Measurements from ENCODE around the gene TNFSF4.
"Not testable (repeated sequence)": the region's sequence is repeated elsewhere in the genome, so short reads cannot be mapped to it uniquely, and the experiment has no call there.

TNFSF4 gene, protein sequence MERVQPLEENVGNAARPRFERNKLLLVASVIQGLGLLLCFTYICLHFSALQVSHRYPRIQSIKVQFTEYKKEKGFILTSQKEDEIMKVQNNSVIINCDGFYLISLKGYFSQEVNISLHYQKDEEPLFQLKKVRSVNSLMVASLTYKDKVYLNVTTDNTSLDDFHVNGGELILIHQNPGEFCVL

DNA sequence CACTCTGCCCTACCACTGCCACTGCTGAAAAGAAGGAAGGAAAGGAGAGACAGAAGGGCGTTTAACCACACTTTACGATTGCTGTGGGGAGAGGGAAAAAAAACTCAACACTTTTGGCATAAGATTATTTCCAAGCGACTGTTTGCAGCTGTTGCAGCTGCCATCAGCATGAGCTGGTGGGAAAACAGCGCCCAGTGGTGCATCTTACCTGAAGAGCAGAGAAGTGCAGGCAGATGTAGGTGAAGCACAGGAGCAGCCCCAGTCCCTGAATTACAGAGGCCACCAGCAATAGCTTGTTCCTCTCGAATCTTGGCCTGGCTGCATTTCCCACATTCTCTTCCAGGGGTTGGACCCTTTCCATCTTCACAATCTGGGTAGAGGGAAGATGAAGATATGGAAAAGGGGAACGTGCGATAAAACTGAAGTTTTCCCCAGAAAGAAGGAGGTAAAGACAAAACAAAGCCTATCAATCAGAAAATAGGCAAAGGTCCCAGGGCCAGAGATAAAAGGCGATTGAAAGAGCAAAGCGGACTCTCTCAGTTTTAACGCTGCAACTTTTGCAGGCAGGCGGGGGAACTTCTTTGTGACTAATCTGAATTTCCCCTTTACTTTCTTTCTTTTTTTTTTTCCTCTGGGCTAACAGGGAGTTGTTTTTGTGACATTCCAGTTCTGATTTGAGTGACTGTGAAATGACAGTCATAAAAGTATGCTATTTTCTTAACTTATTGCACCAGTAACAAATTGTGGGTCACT, at the start of gene TNFSF4:
TNFSF4 (minus strand) TSS at position 516 of the 753 bp plus-strand sequence; CDS start at position 361, 155 bp downstream.
- DNase-seq (ENCODE audit: low spot score), result no peak

DNA sequence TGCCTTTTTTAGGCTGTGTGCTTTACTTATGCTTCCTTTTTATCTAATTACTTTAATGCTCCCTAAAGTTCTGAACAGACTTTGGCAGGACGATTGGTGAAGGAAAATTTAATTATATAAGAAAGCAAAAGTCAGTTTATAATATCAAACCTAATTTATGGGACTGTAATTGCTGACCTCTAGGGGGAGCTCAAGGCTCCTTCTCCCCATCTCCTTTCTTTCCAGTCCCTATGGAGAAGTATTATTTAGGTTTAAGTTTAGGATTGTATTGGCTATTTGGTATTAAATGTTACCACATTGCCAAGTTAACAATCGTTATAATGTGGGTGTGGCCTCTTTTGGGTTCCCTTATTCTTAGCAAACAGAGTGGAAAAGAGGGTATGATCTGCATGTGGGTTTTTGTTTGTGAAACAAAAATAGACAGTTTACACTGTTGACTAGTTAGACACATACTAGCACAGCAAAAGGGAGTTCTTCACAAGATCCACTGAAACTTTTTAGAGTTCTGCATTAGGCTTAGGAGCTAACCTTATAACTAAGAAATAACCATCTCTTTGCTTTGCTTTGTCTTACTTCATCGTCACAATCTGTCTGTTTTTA, 48.2 kb upstream of the TNFSF4 start:
- DNase-seq (ENCODE audit: low spot score), result no peak

DNA sequence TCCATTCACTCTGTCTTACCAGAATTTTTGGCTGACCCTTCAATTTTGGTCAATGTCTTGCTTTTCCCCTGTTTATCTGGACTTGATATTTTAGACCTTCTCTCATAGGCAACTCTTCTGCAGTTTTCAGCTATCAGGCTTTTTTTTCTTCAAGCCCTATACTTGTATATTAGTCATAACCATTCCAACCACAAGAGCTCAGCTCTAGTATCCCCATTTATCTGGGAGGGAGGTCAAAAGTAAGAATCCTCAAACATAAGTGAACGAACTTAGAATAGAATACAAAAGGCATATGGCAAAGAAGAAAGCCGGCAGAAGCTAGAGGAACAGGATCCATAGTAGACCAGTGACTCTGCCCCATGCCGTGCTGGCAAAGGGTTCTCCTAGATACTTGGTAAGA, 45.9 kb upstream of the TNFSF4 start:
- DNase-seq (ENCODE audit: low spot score), result no peak

DNA sequence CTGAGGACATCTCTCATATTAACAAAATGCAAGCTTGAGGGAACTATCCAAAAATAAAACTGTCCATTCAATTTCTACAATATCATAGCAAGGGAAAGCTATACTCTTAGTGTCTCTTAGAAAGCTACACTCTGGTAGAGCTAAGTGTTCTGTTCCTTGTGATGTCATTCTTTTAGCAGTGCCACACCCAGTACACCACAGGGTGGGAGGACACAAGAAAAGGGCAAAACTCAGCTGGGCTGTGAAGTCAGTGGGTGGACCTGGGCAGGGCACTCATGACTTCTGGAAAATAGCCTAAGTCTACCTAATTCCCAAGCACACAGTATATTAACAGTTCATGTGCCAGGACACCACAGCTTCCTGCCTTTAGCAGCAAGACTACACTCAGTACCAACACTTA, 42.2 kb upstream of the TNFSF4 start:
- no peak for DNase-seq (ENCODE audit: low spot score)

DNA sequence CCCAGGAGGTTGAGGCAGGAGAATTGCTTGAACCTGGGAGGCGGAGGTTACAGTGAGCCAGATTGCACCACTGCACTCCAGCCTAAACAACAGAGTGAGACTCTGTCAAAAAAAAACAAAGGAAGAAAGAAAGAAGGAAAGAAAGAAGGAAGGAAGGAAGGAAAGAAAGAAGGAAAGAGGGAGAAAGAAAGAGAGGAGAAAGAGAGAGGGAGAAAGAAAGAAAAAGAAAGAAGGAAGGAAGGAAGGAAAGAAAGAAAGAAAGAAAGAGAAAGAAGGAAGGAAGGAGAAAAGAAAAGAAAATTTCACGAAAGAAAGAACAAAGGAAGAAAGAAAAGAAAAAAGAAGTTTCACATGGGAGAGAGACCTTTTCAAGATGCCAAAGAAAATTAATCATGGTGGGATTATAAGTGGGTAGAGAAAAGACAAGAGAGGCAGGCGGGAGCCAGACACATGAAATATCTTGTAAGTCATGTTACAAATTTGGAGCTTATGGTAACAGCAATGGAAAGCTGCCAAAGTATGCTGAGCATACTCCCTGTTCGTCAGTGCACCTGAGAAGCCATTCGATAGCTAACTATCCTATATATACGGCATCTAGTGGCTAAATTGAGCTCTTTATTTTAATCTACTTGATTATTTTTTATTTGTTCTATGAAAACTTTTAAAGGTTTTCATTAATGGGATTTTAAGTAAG, 41.3 kb upstream of the TNFSF4 start:
- no peak for DNase-seq (ENCODE audit: low spot score)

DNA sequence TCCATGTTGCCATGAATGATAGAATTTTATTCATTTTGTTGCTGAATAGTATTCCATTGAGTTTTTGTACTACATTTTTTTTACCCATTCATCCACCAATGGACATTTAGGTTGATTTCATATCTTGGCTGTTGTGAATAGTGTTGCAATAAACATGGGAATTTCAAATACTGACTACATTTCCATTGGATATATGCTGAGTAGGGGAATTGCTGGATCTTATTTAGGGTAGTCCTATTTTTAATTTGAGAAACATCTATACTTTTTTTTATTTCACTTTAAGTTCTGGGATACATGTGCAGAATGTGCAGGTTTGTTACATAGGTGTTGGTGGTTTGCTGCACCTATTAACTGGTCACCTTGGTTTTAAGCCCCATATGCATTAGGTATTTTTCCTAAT, 38.8 kb upstream of the TNFSF4 start:
- no peak for DNase-seq (ENCODE audit: low spot score)

DNA sequence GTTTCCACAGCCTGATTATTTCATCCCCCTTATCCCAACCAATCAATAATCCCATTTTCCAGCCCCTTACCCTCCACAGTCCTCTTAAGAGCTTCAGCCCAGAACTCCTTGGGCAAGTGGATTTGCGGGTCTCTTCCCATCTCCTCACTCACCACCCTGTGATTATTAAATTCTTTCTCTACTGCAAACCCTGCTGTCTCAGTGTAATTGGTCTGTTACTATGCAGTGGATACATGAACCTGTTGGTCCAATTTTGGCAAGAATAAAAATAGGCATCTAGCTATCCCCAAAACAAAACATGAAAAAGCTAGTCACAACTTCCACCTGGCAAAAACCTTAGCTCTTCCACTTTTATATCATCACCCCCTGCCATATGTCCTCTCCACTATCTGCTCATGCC, 36.2 kb upstream of the TNFSF4 start:
- no peak for DNase-seq (ENCODE audit: low spot score)

DNA sequence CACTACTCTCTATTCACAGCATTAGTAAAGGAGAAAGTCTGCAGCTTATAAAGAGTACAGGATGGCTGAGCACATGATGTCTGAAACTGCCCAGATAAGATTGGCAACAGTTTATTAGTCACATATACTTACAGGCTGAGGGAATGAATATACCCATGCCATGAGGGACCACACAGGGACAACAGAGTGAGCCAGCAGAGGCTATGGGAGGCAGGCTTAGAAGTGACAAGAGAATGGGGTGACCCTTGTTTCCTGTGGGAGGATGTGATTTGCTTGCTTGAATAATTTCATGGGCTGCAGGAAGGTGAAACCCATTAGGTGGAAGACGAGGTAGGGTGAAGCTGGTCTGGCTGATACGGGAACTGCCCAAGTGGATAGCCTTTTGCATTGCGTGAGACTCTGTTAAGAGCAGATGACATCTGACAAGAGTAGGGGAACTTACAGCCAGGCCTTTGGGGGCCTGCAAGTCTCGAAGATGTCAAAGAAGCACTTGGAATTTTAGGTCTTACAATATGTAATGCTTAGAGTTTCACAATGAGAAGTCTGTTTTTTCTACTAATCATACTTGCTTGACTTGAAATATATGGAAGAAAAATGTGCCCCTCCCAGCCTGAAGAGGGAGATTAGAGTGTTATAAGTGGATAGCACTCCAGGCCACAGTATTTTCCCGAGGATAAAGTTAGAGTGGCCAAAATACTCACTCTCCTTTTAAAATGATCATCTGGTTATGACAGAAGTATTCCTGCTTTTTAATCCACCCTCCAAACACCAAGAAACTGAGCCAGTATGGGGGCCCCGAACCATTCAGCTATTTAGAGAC, 34.6 kb upstream of the TNFSF4 start:
- no peak for DNase-seq (ENCODE audit: low spot score)

DNA sequence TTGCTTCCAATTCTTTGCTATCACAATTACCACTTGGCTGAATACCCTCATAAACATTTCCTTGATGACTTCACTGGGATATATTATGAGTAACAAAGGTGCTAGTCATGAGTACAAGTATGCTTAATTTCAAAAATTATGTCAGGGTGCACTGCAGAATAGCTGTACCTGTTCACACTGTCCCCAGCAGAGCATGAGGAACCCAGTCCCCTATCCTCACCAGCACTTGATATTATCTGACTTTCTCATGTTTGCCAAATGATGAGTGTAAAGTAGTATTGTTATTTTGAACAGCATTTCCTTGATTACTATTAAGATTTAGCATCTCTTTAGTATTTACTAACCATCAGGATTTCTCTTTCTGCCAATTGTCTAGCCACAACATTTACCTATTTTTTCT, 33.5 kb upstream of the TNFSF4 start:
- DNase-seq (ENCODE audit: low spot score), result no peak

DNA sequence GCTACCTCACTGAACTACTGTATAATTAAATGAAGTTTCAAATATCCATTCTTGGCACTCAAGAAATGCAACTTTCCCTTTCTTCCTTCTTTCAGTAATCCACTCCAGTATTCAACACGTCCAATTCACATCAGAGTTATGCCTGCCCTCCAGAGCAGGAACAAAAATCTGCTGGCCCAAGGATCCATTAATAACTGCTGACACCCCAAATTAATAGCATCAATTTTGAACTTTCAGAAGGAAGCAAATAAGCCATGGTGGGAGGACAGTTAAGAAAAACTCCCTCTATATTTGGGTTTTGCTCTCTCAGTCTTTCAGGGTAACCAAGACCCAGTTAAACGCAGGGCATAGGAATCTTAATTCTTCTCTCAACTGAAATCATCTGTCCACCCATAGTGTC, 31.9 kb upstream of the TNFSF4 start:
- no peak for DNase-seq (ENCODE audit: low spot score)

DNA sequence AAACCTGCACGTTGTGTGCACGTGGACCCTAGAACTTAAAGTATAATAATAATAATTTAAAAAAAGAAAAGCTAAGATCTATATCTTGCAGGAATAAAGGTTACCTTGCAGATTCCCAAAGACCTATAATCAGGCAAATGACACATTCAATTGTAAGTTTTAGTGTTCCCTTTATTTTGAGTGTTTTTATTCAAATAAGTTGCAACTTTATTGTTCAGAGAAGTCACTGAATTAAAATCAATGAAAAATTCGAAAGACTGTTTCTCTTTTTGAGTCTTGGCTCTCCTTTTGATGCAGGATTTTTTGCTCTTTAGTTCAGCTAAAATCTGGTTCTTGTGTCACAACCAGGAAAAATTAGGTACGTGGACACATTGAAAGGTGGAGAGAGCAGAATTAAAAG, 27.8 kb upstream of the TNFSF4 start:
- DNase-seq (ENCODE audit: low spot score), result no peak

DNA sequence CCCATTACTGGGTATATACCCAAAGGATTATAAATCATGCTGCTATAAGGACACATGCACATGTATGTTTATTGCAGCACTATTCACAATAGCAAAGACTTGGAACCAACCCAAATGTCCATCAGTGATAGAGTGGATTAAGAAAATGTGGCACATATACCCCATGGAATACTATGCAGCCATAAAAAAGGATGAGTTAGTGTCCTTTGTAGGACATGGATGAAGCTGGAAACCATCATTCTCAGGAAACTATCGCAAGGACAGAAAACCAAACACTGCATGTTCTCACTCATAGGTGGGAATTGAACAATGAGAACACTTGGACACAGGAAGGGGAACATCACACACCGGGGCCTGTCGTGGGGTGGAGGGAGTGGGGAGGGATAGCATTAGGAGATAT, 27.3 kb upstream of the TNFSF4 start:
- DNase-seq (ENCODE audit: low spot score), result not testable (repeated sequence)

DNA sequence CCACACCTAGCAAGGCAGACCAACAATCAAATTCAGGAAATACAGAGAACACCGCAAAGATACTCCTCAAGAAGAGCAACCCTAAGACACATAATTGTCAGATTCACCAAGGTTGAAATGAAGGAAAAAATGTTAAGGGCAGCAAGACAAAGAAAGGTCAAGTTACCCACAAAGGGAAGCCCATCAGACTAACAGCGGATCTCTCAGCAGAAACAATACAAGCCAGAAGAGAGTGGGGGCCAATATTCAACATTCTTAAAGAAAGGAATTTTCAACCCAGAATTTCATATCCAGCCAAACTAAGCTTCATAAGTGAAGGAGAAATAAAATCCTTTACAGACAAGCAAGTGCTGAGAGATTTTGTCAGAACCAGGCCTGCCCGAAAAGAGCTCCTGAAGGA, 21.9 kb upstream of the TNFSF4 start:
- DNase-seq (ENCODE audit: low spot score), result not testable (repeated sequence)

DNA sequence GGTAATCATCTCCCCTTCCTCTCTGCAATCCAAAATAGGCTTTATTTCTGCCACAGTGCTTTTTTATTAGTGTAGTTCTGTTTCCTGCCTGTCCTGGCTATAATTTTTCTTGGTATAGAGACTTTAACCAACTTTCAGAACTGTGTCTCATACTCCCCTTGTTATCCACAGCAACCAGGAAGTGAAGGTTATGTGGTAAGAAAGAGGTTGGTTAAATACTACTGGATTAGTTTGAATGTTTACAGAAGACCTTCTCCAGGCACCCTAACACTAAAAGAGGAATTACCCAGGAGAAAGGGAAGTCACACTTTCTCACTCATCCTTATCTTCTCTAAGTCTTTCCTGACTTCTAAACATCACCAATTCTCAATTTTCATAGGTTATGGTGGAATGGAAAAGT, 17.8 kb upstream of the TNFSF4 start:
- no peak for DNase-seq (ENCODE audit: low spot score)

DNA sequence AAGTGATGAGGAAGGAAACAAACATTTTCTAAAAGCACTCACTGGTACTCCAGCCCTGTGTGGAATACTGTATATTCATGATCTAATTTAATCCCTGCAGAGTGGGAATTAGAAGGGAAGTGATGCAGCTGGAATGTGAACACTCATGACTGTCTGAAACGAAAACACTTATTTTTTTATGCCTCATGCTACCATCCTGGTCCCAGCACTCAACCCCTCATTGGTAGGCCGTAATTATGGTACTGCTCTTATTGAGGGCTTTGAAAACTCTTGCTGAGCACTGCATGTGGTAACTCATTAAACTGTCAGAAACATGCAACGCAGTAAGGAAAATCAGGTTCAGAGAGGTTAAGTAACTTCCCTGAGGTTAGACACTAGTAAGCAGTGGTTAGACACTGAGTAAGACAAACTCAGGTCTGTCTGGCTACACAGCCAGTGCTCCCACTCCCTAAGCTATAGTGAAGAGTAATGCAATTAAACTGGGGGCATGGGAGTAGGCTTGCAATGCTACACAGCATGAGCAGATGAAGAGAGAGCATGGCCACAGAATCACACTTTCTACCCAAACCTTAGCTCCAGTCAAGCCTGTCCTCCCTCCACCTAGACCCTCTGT, 17.3 kb upstream of the TNFSF4 start:
- DNase-seq (ENCODE audit: low spot score), result no peak

DNA sequence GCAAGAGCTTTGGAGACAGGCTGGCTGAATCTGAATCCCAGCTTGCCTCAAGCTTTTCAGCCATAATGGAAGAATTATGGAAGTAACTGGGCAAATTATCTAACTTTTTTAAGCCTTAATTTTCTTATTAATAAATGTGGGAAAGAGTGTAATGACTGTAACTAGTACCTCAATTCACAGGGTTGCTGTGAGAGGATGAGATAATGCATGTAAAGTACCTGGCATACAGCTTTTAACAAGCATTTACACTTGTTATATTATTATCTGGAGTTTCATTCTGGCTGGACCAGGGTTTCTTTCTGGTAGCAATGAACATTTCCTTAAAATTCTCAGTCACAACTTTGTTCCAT, 15.9 kb upstream of the TNFSF4 start:
- DNase-seq (ENCODE audit: low spot score), result no peak

DNA sequence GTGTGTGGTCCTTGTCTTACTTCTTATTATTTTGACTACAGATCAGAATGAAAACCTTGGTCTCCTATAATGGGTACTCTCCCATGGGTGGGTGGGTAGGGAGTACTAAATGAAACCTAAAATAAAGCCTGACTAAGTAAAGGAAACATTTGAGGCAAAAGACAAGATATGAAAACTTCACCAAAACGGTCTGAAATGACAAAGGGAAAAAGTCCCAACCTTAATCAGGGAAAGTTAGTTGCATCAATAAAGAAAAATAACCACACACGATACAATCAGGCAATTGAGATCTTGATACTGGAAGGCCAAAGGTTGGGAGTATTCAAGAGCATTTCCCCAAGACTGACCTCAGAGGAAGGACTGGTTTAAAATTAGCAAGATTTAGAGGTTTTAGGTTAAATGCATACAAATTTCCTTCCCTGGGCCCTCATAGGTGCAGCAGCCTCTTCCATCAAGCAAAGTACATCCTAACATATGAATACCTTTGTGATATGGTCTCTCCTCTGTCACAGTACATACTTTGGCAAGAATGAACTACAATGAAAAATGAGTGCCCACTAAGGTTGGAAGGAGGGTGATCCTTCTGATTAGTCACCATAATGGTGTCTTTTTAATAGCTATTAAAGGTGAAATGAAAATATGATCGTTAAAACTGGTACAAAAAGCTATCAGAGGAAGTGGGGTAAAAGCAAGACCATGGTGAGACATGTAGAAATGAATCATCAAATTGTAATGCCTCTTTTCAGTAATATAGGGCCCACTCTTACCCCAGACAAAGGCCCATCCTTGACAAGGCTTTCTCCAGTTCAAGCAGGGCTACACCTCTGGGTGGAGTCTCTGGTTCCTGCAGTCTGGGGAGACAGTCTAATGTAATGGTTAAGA, 15.3 kb upstream of the TNFSF4 start:
- no peak for DNase-seq (ENCODE audit: low spot score)

DNA sequence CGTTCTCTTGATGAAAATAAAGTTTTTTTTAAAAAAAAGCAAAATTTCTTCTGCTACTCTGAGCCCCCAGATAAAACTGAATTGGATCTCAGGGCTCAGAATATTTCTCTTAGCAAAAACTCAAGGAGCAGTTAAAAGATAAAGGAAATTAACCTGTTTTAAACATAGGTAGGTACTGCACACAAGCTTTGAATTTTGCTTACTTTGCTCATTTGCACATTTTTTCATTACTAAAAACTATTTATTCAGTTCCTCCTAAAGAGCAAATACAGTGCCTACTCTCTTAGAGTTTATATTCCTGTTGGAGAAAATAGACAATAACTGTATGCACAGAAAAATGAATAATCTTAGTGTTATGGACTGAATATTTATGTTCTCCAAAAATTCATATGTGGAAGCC, 13.0 kb upstream of the TNFSF4 start:
- no peak for DNase-seq (ENCODE audit: low spot score)

DNA sequence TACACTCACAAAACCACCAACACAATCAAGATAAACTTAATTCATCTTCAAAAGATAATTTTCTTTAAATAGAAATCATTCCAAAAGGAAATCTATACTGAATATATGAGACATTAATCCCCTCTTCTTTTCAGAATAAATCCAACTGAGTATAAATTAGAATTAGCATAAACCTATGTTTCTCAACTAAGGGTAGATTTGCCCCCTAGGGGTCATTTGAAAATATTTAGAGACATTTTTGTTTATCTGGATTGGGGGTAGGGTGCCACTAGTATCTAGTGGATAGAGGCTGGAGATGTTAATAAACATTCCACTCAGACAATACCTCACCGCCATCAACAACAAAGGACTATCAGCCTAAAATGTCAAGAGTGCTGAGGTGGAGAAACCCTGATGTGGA, 6.5 kb upstream of the TNFSF4 start:
- no peak for DNase-seq (ENCODE audit: low spot score)

DNA sequence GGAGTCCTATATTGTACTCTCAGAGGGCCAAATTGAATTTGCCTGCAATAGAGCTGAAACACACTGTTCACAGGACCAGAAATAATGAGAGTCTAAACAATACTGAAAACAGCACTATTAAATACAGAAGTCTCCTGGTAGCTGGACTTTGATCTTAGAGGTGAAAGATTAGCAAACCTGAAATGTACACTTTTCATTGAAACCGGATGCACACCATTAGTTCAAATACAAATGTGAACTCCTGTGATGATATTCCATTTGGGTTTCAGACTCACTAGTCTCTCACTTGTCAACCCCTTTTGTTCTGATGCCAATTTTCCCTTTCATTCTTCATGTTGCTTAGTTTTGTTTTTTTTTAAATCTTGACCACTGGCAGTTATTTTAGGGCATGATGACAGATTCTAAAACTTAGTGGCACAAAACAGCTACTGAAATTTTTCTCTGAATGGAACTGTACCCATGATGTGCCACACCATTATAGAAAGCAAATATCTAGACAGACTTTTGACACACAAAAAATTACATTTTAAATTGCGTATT, 5.9 kb upstream of the TNFSF4 start:
- no peak for DNase-seq (ENCODE audit: low spot score)

Measured in left forelimb (tissue), 1 donor.